ENCODE data around the gene PSMD1. TPM values are rescaled to one million over a fixed set of nuclear protein-coding genes. Genes with fewer than 3 reads are reported as not detected.
A peak's percentile ranks its signal among the peaks of the same experiment; 100 is the strongest.

Gene PSMD1
- total RNA-seq, 1 donor from 2014 or later: 97.4 TPM

DNA sequence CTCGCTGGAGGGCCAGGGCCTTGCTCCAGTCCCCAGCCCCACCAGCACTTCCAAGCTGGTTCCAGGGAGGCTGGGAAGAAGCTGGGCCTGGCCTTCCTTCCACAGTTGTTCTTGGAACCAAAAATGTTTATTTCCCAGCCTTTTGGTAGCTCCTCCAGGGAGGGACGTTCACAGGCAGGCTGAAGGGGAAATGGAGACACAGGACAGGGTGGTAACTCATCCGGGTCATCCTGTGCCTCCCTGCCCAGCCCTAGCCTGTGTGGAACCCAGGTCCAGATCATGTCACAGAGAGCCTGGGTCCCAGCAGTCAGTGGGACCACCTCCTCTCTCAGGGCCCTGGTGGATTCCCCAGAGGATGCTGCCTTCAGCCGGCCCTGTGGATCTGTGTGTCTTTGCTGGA is 129.2 kb downstream of the PSMD1 start:
- H3K27me3 ChIP-seq: no peaks in the 10 kb centered on the region
- H3K9me3 ChIP-seq: no peaks in the 10 kb centered on the region
- H3K4me3 ChIP-seq: no peak overlapping the region
- intact Hi-C loops (cut with DNase I): loop anchor here (5.0 to 10.0 kb wide), 2 partner anchors 36 to 419 kb away; no protein-coding TSS in a partner anchor
- no peaks in the 10 kb centered on the region for H3K36me3 ChIP-seq
- TF ChIP-seq CTCF (IDR thresholded peaks at IDR 0.05): no peak
- peaks cover 32 to 64% of the 10 kb centered on the region in 2 donors for H3K4me1 ChIP-seq
- H3K27ac ChIP-seq: peak overlapping the region; percentile 96 to 98
- no peak for DNase-seq (ENCODE audit: low spot score in 2 of 2)

- H3K36me3 ChIP-seq: no peaks in the 10 kb centered on the region
- H3K27ac ChIP-seq: peak overlapping the region; percentile 96 to 98
- no peak for TF ChIP-seq CTCF (IDR thresholded peaks at IDR 0.05)
- no peaks in the 10 kb centered on the region for H3K27me3 ChIP-seq
- intact Hi-C loops (cut with DNase I): loop anchor here (5.0 to 10.0 kb wide), 2 partner anchors 36 to 418 kb away; no protein-coding TSS in a partner anchor
- H3K4me1 ChIP-seq: peaks cover 32 to 67% of the 10 kb centered on the region in 2 donors
- no peaks in the 10 kb centered on the region for H3K9me3 ChIP-seq
- H3K4me3 ChIP-seq: no peak overlapping the region
- DNase-seq (ENCODE audit: low spot score in 2 of 2): no peak
Observed at GRCh38 chr2:231186325-231186724, 129.7 kb downstream of the PSMD1 start.

DNA sequence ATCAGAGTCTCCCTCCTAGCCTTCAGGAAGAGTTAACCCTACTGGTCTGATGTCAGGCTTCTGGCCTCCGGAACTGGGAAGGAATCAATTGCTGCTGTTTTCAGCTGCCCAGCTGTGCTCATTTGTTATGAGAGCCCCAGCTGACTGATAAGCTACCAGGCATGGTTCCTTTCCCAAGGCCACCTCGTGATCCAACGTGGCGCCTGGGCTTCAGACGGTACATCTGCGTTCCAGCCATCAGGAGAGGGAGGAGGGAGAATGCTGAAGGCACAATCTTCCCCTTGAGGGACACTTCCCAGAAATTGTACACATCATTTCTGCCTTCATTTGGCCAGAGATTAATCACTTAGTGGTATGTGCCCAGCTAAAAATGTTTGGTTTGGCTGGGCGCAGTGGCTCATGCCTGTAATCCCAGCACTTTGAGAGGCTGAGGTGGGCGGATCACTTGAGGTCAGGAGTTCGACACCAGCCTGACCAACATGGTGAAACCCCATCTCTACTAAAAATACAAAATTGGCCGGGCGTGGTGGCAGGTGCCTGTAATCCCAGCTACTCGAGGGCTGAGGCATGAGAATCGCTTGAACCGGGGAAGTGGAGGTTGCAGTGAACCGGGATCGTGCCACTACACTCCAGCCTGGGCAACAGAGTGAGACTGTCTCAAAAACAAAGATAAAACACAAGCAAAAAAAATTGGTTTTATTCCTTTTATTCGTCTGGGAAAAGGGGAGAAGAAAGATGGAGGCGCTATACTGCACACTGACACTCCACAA is 131.3 kb downstream of the PSMD1 start:
- no peak for TF ChIP-seq CTCF (IDR thresholded peaks at IDR 0.05)
- intact Hi-C loops (cut with DNase I): loop anchor here (5.0 to 10.0 kb wide), 2 partner anchors 34 to 417 kb away; no protein-coding TSS in a partner anchor
- H3K27ac ChIP-seq: peak overlapping the region; percentile 96 to 98
- no peak overlapping the region for H3K4me3 ChIP-seq
- peak; percentile 60 to 93 for DNase-seq (ENCODE audit: low spot score in 2 of 2)
- peaks cover 31 to 62% of the 10 kb centered on the region in 2 donors for H3K4me1 ChIP-seq
- H3K27me3 ChIP-seq: no peaks in the 10 kb centered on the region
- no peaks in the 10 kb centered on the region for H3K9me3 ChIP-seq
- H3K36me3 ChIP-seq: no peaks in the 10 kb centered on the region

GRCh38 chr2:231188506-231189170 is 132.0 kb downstream of the PSMD1 start:
- Histone ChIP-seq H3K27me3 (no peaks in the 10 kb centered on the region), H3K9me3 (no peaks in the 10 kb centered on the region), H3K36me3 (no peaks in the 10 kb centered on the region), H3K4me1 (peaks cover 31 to 62% of the 10 kb centered on the region in 2 donors), H3K27ac (peak overlapping the region; percentile 96 to 98), H3K4me3 (no peak overlapping the region)
- intact Hi-C loops (cut with DNase I): loop anchor here (5.0 to 10.0 kb wide), 2 partner anchors 34 to 416 kb away; no protein-coding TSS in a partner anchor
- no peak for TF ChIP-seq CTCF (IDR thresholded peaks at IDR 0.05)
- no peak for DNase-seq (ENCODE audit: low spot score in 2 of 2)

- no peaks in the 10 kb centered on the region for H3K36me3 ChIP-seq
- H3K4me3 ChIP-seq: no peak overlapping the region
- intact Hi-C loops (cut with DNase I): loop anchor here (5.0 to 10.0 kb wide), 2 partner anchors 33 to 416 kb away; no protein-coding TSS in a partner anchor
- no peak for DNase-seq (ENCODE audit: low spot score in 2 of 2)
- H3K9me3 ChIP-seq: no peaks in the 10 kb centered on the region
- H3K27me3 ChIP-seq: no peaks in the 10 kb centered on the region
- peaks cover 31 to 62% of the 10 kb centered on the region in 2 donors for H3K4me1 ChIP-seq
- H3K27ac ChIP-seq: peak overlapping the region; percentile 96 to 98
- TF ChIP-seq CTCF (IDR thresholded peaks at IDR 0.05): no peak
Observed at GRCh38 chr2:231189171-231189530, 132.5 kb downstream of the PSMD1 start.
